GM18868 (cell line): ENCODE measurements around the gene SLMAP.
A peak's percentile ranks its signal among the peaks of the same experiment; 100 is the strongest.
"Not testable (repeated sequence)": the region's sequence is repeated elsewhere in the genome, so short reads cannot be mapped to it uniquely, and the experiment has no call there.

Experiments
- ATAC-seq: cut with Tn5 transposase; IDR thresholded peaks from one replicate; pipeline ENCODE4 v1.9.1; 2021; ENCODE audit warnings: mild to moderate bottlenecking, moderate library complexity; ENCODE audit not compliant: unreplicated experiment

Gene SLMAP

DNA sequence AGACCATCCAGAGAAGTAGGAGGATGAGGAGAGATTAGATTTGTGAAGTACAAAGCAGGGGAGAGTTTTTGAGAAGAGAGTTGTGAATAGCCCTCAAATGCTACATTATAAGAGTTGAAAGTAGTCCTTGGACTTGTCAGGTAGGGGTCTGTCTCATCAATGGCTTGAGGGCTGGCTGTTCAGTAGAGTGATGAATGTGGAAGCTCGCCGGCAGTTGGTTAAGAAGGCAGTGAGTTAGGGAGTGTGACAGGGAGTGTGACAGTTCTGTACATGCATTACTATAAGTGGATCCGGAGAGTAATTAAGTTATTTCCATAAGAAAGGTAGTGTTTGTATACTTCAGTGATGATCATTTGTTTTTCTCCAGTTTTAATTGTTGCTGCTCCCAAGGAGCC, 32.5 kb downstream of the SLMAP start:
- ATAC-seq = no peak

DNA sequence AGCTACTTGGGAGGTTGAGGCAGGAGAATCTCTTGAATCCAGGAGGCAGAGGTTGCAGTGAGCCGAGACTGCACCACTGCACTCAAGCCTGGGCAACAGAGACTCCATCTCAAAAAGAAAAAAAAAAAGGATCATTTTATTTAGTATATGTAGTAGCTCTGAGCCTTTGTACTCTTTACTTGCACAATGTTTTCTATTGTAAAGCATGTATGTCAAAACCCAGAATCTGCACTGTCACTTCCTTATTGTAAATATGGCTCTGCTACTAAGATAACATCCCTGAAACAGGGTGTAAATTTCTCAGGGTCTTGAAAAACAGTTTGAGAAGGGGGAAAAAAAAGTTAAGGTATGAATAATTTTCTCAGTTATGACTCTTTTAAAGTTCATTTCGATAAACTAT, 35.1 kb downstream of the SLMAP start:
- ATAC-seq = no peak

DNA sequence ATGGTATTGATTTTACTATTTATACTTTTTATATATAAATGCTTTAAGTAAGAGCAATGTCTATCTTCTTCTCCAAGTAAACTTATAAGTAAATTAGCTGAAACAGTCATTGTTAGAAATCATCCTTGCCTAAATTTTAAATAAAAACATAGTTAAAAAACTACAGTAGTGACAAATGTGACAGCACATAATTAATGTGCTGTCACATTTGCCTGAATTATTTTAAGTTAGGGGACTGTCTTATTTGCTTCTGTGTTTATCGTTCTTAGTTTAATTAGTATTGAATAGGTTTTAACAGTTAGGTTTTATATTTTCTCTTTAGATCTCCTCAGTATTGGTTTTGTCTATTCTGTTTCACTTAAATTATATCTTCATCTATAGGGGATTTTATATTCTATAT, 36.1 kb downstream of the SLMAP start:
- no peak for ATAC-seq

DNA sequence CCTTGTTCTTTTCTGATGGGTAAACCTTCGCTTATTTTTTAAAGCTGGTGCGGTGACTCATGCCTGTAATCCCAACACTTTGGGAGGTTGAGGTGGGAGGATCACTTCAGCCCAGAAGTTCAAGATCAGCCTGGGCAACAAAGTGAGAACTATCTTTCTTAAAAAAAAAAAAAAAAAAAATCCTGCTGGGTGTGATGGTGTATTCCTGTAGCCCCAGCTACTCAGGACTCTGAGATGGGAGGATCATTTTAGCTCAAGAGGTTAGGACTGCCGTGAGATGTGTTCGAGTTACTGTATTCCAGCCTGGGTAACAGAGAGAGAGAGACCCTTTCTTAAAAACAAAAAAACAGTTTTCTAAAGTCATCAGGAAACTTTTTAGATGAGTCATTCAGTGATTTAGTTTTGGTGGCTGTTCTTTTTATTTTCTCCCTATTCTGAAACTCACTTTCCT, 37.7 kb downstream of the SLMAP start:
- peak; percentile 55 for ATAC-seq

DNA sequence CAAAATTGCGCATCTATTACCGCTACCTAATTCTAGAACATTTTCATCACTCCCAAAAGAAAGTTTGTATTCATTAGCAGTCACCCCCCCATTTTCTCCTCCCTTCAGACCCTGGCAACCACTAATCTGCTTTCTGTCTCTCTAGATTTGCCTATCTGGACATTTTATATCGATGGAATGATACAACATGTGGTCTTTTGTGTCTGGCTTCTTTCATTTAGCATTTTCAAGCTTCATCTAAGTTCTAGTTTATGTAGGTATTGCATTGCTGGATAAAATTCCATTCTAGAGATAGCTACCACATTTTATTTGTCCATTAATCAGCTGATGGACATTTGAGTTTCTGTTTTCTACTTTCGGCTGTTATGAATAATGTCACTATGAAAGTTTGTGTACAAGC, 38.4 kb downstream of the SLMAP start:
- no peak for ATAC-seq

DNA sequence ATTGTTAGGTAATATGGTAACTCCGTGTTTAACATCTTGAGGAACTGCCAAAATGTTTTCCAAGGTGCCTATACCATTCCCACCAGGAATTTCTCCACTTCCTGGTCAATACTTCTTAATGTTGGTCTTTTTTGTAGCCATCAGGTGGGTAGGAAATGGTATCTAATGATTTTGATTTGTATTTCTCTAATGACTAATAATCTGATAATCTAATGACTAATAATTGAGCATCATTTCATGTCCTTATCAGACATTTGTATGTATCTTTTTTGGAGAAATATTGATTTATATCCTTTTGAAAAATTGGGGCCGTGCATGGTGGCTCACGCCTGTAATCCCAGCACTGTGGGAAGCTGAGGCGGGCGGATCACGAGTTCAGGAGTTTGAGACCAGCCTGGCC, 38.8 kb downstream of the SLMAP start:
- ATAC-seq = no peak

DNA sequence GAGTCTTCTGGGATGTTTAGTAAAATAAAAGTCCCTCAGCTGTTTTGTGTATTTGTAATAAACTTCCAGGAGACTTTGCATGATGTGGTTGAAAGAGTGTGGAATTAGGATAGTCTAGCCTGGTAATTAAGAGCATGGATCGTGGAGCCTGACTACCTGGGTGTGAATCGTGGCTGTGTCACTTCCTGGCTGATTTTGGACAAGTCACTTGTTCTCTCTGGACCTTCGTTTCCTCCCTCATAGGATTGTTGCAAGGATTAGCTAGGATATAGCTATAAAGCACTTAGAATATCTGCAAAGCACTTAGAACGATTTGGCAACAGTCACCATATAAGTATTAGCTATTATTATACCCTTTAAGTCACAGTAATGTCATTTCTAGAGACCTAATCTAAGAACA, 40.2 kb downstream of the SLMAP start:
- ATAC-seq = no peak

DNA sequence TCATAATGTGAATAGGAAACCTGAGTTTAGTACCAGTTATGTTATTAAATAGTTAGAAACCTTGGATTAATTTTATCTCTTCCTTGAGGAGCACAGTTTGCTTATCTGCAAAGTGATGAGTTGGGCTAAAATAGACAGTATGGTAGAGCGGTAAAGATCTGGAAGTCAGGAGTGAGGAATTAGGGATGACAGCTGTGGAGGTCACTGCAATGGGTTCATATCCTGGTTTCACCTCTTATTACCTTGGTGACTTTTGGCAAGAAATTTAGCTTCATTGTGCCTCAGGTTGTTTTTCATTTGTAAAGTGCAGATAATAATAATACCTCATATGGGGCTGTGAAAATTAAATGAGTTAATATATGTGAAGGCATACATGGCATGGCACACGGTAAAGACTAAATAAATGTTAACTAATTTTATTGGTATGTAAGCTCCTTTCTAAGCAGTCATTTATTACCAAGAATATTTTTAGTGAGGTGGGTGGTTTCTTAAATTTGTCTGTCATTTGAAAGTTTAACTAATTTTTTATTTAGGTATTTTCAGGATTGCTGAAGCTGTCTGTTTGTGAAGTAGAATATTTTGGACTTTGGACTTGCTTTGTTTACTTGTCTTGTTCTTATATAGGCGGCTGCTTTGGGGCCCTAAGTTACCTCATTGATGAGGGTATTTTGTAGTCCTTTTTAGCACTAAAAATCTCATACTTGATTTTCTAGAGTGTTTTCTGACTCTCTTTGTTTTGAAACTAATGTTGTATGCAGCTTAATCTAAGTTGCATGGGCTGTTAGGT, 41.8 kb downstream of the SLMAP start:
- ATAC-seq = no peak

DNA sequence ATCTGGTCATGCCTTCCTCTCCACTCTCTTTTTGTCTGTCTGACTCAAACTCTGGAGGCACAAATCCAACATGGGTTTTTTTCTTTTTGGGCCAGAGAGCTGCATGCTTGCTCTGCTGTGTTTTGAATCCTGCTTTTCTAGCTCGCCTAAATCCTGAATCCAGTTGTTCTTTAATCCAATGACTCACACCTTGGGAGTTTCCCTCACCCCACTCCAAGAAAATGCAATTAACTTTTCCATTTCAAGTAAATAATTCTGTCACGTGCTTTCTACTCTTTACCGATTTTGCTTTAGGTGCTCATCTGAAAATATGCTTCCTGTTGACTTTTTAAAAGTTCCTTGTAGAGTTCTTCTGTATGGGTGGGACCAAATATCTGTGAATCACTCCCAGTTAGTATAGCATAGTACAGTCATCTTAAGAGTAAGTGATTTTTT, 47.6 kb downstream of the SLMAP start:
- no peak for ATAC-seq

DNA sequence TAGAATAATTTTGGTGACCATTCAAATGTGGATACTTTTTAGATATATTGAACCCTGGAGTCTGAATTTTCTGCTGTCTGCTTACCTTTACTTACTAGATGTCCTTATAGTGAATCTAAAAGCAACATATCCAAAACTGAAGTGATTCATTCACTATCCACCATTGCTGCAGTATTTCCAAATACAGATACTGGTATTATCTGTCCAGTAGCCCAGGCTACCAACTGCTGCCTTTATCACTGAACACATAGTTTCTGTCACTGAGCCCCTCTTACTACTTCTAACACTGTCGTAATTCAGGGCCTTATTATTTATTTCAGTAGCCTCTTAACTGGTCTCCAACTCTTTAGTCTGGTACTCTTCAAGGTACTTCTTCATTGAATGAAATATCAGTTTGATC, 49.2 kb downstream of the SLMAP start:
- no peak for ATAC-seq

DNA sequence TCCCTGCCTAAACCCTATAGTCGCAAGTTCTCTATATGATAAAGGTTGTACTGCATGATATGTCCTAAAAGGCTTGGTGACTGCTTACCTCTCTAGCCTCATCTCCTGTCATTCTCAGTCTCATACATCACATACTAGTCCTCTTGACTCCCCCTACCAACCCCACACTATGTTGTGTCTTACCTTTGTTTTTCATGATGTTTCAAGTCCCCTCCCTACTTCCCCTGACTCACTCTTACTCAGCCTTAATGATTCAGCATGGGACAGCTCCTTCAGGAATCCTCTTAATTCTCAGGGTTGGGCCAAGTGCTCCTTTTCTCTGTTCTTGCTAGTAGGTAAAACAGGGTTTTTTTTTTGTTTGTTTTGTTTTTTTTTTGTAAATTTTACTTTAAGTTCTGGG, 49.6 kb downstream of the SLMAP start:
- ATAC-seq = no peak

DNA sequence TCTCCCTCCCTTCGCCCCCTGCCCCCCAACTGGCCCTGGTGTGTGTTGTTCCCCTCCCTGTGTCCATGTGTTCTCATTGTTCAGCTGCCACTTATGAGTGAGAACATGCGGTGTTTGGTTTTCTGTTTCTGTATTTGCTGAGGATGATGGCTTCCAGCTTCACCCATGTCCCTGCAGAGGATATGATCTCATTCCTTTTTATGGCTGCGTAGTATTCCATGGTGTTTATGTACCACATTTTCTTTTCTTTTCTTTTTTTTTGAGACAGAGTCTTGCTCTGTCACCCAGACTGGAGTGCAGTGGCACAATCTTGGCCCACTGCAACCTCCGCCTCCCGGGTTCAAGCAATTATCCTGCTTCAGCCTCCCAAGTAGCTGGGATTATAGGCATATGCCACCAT, 50.1 kb downstream of the SLMAP start:
- ATAC-seq = not testable (repeated sequence)

DNA sequence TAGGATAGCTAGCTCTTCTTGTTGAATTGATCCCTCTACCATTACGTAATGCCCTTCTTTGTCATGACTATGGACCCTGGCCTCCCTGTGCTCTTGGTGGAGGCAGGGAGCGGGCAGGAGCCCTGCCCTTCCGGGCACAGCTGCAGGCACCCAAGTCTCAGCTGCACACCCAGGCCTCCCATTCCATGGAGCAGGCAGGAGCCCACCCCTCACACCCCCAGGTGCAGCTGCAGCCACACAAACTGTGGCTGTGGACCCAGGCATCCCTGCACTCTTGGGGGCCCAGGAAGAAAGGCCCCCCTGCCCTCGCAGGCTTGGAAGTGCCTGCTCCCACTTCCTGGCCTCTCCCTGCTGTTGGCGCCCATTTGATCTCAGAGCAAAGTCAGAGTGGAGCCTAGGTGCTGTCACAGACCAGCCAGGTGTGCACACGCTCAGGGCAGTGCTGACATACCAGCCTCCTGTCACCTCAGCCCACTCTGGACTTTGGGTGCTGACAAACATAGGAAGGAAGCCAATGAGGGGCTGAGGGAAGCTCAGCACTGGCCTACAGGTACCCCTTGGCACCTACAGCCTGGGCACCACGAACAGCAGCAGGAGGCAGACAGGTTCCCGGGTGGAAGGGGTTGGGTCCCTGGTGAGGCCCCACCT, 53.0 kb downstream of the SLMAP start:
- no peak for ATAC-seq

DNA sequence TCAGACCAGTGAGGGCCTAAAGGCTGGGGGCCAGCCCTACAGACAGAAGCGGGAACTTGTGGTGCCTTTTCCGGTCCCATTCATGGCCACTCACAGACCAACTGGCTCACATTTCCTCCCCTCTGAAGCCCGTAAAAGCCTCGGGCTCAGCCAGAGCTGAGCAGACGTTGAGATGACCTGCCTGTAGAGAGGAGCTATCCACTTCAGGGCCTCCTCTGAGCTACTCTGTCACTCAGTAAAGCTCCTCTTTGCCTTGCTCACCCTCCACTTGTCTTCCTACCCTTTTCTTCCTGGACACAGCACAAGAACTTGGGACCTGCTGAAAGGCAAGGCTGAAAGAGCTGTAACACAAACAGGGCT, 53.5 kb downstream of the SLMAP start:
- ATAC-seq = no peak

DNA sequence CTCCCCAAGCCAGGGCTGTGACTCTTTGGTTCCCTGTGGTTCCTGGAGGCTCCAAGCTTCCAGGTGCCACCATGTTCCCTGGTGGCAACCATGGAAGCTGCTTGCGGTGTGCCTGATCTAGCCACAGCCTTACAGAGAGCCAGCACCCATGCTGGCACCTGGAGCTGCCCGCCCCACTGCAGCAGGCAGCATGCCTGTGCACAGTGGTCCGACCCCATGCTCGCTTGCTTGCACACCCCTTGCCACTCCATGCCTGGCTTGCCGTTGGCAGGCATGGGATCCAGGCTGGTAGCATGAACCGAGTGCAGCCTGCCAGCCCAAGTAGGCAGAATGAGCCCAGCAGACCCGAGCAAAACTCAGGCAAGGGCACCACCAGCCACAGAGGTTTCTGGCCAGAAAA, 53.9 kb downstream of the SLMAP start:
- no peak for ATAC-seq

DNA sequence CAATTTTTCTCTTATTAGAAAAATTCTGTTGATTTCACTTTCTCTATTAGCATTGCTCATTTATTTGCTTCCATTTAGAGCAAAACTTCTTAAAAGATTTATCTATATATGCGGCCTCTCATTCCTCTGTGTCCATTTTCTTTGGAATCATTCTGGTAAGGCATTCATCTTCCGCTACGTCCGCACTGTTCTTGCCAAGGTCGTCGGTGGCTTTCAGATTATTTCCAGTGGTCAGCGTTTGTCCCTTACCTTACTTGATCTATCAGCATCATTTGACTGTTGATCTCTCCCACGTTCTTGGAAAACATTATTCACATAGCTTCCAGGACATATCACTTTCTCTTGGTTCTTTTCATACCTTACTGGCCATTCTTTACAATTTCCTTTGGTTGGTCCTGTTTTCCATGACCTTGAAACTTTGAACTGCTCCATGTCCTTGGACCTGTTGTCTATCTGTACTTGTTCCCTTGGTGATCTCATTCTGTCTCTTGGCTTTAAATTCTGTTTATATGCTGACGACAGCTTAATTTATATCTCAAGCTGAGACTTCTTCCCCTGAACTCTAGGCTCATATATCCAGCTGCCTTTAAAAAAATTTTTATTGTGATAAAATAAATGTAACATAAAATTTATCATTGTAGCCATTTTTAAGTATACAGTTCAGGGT, 54.5 kb downstream of the SLMAP start:
- no peak for ATAC-seq

DNA sequence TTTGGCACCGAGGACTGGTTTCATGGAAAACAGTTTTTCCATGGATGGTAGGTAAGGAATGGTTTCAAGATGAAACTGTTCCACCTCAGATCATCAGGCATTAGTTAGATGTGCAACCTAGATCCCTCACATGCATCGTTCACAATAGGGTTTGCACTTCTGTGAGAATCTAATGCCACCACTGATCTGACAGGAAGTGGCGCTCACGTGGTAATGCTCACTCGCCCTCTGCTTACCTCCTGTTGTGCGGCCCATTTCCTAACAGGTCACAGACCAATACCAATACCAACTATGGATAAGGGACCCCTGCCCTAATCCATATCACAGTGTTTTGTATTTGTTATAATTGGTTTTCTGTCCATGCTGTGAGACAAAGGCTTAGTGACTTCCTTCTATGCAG, 58.9 kb downstream of the SLMAP start:
- peak; percentile 79 for ATAC-seq

DNA sequence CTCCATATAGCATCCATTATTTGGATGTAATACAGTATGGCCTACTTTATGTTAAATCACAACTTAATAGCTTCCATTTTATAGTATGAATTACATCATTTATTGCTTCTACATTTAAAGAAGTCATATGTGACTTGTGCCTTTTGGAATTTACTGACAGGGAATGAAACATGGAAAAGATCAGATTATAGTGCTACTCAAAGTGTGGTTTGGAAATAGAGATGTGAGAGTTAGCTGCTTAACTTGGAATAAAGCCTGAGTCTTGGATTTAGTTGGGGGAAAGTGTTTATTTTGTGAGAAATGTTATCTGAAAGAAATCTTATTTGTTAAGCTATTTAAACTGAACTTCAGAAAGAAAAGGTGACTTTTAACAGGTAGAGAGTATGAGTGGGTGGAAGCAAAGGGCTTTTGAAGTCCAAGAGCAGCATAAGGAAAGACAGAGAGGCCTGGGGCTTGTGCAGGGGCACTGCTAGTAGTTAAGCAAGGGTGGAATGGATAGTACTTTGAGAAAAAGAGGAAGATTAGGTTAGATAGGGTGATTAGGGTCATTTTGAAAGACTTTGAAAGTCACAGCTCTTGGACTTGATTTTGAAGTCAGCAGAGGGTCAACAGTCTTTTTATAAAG, 60.5 kb downstream of the SLMAP start:
- no peak for ATAC-seq

DNA sequence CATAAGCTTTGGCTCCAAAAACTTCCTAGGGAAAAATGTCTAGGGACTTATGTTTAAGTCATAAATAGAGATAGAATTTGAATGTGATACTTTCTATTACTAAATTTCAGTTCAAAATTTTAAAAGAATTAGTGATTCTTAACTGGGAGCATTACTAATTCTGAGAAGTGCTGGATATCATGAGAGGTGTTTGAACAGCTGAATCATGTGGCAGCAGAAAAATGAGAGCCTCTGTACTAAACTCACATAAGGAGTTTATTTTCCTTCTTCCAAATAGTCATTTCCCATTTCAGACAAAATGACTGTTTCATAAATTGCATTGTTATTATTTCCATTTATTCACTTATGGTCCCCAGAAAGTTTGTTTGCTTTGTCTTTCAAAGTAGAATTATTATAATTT, 62.7 kb downstream of the SLMAP start:
- ATAC-seq = no peak

DNA sequence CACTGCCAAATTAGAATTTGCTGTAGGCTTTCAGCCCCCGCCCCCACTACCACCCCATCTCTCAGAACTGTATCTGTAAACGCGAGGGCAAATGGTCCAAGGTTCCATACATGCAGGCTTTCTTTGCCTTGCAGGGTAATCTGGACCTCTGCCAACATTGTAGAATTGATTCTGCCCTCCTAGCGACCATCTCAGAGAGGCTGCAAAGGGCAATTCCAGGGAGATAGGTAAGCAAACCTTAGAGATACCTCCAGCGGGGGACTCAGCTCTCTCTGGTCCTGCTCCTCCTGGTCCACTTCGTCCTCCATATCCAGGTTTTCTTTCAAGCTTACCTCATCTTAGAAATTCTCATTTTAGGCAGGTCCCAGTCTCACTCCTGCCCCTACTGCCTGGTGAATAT, 64.4 kb downstream of the SLMAP start:
- no peak for ATAC-seq

DNA sequence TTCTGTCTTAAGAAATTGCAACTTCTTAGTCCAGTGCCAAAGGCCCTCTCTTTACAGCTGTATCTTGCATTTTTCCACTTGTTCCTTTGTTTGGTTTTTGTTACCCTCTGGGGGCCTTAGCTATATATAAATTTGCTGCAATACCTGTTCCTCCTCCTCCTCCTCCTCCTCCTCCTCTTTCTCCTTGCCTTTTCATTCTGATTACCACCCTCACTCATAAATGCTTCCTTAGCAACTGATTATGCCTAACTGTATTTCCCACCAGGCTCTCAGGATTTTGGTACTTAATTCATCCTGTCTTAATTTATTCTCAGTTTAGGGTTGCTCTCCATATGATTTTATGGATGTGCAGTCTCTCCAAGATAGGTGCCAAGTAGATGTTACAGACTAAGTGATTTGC, 65.7 kb downstream of the SLMAP start:
- no peak for ATAC-seq

DNA sequence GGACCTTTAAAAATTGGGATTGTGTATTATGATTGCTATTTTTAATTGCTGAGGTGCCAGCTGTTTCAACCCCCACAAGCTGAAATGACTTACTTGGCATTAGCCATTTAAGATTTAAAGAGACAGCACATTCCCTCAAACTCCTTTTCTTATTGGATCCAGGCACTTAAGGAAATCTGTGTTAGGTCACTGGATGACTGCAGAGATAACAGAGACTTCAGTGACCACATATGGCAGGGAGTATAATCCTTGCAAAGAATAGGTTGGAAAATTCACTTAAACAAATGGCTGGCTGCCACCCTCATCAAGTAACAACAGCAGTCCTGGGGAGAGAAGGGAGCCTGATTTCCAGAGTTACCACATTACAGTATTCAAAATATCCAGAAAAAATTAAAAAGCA, 66.6 kb downstream of the SLMAP start:
- ATAC-seq = no peak
